HG03108 (cell line): ENCODE results near the gene SYNPO.

Experiments used
- ATAC-seq: cut with Tn5 transposase; IDR thresholded peaks from one replicate; pipeline ENCODE4 v1.9.1; 2021; ENCODE audit warnings: moderate library complexity; ENCODE audit not compliant: unreplicated experiment

Gene SYNPO

DNA sequence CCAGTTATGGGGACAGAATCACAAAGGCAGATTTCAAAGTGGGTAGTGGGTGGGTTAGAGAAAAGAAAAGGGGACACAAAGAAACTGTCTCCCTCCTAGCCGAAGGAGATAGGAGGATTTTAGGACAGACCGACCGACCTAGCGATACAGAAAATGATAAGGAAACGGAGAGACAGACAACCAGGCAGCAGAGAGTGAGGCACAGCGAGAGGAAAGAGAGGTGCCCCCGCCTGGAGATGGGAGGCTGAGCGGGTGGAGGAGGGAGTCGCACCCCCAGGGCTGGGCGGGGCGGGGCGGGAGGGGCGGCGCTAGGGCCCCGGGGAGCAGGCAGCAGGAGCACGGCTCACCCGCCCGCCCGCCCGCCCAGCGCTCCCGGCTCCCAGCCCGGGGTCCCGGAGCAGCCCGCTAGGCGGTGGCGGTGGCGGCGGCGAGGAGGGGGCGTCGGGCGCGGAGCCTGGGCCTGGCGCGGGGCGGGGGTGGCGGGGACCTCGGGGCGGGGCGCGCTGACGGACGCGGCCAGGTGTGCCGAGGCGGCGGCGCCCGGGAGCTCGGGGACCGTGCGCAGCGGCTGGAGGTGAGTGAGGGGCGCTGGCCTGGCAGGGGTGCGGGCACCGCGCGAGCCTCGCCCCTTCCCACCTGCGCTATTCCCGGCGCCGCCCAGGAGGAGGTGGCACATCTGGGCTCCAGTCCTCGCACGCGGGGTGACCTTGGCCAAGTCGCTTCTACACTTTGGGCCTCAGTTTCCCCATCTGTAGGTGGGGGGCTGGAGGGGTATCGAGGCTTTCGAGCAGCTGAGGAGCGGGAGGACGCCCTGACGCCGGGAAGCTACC lies 15.9 kb upstream of the SYNPO start:
- no peak for ATAC-seq

DNA sequence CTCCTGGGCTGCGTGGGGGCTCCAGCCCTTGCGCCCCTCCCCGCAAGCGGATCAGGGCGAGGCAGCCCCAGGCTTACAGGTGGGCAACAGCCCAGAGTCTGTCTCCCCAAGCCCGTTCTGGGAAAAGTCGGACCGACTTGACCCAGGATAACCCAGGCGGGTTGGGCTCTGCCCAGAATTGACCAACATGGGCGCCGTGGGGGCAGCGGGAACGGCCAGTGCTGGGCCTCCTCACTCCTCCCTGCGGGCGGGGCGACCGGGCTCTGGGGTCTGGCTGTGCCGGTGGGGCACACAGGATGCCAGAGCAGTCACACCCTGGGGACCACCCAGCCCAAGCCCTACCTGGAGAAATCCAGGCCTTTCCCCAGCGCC lies 15.3 kb upstream of the SYNPO start:
- no peak for ATAC-seq

DNA sequence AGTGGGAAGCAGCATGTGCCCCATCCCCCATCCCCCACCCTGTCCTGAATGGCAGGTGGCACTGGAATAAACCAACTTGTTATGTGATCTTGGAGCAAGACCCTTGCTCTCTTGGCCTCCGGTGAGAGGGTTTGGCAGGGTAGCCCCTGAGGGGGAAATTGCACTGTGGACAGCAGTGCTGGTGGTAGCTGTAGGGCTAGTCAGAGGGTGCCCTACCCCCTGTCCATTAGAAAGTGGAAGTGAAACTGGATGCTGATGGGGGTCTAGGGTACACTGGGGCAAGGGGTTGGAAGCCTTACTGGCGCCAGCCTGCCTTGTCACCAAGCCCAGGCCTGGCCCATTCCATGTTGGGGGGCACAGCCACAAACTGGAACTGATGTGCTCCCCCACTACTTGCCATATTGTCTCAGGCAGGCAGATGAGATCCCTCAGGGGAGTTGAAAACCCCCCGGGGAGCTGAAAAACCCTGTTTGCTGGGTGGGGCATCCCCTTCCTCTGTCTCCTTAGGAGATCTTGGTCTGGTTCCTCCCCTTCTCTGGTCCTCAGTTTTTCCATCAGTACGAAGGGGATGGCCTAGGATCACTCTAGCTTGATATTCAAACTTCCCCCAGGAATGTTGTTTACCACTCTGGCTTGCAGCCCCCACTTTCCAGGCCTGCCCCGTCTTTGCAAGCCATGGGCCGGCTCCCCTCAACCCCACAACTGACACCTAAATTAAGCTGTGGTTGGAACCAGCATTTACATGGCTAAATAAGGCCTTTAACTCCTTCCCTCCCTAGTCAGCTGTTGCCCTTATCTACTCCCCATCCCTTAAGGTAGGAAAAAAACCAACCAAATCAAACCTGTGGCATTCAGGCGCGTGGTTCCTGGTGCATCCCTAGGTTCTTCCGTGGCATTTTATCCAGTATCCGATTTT lies 14.4 kb upstream of the SYNPO start:
- ATAC-seq: peak; percentile 47

DNA sequence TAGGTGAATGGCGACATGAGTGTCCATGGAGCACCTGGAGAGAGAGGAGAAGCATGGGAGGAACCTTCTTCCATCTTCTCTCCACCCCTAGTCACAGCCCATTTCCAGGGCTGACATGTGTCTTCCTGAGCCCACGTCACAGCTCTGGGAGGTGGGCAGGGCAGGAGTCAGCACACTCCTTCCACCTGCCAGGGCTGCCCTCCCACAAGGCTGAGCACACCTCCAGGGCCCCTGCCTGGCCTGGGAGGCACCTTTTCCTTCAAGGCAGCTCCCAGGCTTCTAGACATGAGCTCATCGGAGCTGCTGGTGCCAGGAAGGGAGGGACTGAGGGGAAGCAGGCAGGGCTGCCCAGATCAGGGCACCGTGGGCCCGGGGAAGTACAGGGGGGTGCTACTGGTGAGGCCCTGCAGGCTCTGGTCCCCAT lies 13.6 kb upstream of the SYNPO start:
- no peak for ATAC-seq

DNA sequence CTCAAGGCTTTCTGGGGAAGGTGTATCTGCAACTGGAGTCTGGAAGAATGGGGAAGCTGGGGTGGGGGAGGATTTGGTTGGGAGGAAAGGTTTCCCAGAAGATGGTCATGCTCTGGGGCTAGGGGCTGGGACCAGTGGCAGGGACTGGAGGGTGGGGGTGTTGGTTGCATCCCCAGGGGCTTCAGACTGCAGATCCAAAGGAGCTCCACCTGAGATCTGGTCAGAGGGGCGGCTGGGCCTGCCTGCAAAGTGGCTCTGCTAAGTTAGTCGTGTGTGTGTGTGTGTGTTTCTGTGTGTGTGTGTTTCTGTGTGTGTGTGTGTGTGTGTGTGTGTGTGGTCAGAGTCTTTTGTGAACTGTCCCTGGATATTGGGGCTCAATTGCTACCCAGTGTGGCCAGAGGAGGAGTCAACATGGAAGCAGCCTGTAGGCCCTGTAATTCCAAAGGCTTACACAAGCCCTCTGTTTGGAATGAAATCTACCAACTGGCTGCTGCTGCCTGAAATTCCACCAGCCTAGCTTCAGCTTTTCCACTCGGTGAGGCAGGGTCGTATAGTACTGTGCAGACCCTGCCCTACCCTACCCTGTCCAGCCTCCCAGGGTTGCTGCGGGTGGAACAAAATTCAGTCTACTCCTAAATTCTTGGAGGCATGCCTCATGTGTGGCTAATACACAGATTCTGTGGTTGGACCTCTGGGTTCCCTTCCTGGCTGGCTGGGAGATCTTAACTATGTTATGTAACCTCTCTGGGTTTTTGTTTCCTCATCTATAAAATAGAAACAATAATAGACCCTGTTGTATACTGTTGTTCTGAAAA lies 12.5 kb upstream of the SYNPO start:
- no peak for ATAC-seq

DNA sequence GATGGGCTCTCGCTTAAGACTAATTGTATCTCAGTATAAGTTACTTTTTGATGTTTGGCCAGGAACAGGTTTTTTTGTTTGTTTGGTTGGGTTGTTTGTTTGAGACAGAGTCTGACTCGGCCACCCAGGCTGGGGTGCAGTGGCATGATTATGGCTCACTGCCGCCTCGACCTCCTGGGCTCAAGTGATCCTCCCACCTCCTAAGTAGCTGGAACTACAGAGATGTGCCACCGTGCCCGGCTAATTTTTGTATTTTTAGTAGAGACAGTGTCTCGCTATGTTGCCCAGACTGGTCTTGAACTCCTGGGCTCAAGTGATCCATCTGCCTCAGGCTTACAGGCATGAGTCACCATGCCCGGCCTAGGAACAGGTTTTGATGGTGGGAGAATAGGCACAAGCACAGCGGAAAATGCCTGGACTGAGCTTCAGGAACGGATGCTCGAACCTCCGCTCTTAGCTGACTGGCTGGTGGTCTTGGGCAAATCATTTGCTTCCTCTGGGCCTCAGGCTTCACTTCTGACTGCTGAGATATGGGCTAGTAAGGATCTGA lies 11.4 kb upstream of the SYNPO start:
- no peak for ATAC-seq

DNA sequence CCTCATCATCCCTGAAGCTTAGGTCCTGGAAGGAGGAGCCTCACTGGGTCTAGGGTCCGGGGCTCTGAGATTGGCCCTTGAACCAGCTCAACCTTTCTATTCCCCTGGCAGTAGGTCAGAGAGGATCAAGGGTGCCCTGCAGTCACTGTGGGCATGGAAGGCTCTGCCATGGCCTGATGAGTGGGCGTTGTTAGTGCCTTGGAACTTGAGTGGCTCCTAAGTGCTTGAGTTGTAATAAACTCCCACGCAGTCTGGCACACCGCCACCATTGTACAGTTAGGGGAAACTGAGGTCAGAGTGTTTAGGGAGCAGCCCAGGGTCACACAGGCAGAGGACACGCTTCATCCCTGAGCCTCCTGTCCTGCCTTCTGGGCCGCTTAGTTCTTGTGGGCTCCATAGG lies 10.4 kb upstream of the SYNPO start:
- no peak for ATAC-seq

DNA sequence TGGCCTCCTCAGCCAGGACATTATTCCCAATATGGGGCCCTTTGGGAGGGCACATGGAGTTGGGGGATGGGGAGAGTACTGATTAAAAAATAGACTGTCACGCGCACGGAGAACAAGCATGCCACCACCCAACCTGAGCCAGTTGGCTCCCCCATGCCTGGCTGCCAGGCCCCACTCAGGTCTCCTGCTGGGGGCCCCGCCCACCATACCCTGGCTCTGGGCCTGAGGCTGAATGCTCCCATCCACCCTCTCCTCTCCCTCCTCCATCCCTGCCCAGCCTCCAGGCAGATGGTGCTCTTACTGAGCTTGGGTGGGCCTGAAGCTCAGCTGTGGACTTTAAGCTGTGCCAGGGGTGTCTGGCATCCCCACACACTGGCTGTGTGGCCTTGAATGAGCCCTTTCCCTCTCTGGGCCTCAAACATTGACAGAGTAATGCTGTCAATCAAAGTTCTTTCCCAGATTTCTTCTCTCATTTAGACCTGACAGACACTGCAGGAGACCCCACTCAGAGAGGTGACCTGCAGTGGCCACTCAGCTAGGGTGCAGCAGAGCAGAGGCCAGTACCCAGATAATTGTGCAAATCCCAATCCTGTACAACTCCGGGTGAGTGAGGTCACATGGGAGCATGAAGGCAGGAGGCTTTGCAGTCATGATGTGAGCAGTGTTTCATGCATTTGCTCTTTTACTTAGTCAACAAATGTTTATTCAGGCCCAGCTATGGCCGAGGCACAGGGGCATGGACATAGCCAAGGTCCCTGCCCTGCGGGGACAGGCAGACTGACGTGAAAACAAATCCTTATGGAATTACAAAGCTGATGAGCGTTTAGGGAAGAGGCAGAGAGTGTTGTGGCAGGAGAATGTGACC lies 9.8 kb upstream of the SYNPO start:
- ATAC-seq: no peak

DNA sequence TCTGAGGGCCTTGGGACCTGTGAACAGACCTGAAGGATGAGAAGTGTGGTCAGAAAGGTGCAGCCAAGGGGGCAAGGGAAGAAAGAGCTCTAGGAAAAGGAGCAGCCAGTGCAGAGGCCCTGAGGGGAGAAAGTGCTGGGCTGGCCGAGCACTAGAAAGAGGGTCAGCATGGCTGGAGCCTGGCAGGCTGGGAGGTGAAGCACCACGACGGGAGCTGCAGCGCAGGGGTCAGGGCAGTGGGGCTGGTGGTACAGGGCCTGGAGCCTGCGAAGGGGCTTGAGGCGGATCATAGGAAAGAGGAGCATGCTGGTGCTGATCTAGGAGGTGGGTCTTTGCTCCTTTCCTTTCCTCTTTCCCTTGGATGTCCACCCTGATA lies 9.1 kb upstream of the SYNPO start:
- ATAC-seq: no peak

DNA sequence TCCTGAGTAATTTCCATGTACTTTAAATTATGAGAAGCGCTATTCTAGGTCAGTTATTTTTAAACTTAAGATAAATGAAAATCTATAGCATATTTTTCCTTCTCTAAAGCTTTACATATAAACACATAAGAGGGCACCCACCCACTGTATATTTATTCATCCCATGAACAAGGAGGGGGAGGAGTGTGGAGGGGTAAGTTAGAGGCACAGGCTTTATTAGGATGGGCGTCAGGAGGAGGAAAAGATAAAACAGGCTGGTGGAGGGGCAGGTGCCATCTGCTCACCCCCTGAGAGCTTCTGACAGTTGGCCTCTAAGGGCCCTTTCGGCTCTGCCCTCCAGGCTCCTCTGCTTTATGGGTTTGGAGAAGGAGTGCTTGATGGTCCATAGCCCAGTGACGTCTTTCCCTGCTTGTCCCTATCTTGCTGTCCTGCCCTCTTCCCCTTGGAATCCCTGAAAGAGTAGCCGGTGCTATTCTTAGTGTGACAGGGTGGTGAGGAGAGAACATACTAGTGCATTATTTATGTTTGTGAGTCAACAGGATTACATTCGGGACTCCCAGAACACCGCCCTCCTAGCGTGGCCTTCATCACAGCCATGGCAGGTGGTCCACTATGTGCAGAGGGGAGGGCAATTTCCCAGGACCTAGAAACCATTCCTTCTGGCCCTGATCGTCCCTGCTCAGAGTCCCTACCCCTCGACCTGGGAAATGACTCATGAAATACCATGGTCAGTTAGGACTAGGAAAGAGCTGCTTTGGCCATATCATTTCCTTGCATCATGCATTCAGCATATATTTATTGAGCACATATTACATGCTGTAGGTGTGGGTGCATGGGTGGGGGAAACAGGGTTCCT lies 7.9 kb upstream of the SYNPO start:
- ATAC-seq: no peak

DNA sequence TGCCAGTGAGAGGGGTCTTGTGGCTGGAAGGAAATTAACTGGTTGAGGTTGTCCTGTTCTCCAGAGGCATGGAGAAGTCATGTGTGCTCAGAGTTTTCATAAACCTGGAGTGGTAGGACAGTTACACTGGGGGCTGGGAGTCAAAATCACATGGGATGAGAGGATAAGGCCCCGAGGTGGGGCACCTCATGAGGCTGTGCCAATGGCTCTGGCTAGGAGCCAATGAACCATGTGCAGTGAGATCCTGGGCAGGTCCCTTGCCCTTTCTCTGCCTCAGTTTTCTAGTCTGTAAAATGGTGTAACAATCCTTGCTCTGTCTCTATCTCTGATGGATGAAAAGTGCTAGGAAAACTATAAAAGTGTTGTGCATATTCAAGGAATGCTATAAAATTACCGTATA lies 7.0 kb upstream of the SYNPO start:
- ATAC-seq: no peak

DNA sequence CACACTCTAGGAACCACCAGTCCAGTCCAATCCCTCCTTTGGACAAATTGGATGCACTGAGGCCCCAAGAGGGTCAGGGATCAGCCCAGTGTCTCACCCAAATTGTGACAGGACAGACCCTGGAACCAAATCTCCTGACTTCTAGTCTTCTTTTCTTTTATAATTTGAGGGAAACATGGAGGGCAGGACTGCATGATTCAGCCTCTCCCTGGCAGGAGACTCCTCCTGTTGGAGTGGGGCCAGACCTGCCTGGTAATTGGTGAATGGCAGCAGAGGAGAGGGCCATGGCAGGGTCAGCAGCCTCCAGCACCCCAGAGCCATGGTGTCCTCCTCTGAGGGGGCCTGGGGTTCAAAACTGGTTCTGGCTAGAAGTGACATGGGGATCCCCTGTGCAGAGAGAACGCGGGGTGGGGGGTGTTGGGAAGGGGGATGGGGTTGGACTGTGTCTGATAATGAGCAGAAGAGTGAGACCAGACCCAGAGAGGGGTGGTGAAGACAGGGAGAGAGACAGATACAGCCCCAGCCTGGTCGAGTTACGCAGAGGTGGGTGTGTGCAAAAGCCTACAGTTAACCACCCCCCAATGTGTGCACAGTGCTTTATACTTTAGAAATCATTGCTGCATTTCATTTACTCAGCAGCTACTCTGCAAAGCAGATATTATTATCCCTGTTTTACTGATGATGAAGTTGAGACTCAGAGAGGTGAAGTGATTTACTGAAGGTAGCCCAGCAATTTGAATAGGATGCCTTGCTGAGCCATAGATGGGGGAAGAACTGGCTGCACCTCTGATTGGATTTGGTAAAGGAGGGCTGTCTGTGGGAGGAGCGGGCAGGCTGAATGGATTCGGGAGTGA lies 3.8 kb upstream of the SYNPO start:
- ATAC-seq: no peak

DNA sequence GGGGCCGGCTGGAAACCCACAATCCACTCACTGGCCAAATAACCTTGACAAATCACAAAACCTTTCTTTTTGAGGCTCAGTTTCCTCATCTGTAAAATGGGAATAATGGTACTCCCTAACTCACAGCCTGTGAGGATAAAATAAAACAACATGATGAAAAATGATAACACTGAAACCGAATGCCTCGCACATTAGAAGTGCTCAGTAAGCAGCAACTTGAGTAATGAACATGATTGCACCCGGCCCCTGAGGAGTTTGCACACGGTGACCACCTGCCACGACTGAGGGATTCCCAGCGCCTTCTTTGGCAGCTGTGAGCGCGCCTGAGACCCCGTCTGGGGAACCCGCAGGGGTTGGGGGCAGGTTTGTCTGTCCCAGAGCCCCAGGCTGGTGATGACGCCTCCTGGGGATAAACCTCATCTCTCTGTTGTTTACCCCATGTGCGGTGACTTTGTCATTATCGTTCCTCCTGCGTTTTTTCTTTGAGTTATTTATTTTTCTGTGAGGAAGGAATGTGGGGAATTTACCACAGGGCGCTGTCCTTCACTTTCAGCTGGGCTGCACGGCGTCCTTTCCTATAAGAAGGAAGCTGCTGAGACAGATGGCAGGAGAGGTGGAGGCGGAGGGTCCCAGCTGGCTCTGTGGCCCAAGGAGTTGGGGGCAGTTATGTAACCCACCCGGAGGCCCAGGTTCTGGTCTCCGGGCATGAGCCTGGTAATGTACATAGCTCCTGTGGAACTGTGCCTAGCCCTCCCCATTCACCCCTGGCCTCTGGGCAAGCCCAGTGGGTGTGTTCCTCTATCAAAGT lies 3.0 kb upstream of the SYNPO start:
- no peak for ATAC-seq

DNA sequence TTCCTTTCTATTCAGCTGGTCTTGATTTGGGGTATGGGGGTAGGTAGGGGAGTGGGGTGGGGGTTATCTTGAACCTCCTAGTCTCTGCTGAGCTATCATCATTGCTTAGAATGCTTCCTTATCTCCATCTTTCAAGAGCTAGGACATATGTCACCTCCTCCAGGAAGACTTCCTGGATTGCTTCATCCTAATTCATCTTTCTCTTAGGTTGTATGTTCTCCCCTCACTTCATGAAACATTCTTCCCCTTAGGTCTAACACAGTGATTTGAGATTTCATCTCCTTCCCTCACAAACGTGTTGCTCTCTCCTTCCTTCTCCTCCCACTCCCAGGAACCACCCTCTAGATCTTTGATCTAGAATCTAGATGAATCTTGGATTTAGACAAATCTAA lies 2.4 kb upstream of the SYNPO start:
- no peak for ATAC-seq

DNA sequence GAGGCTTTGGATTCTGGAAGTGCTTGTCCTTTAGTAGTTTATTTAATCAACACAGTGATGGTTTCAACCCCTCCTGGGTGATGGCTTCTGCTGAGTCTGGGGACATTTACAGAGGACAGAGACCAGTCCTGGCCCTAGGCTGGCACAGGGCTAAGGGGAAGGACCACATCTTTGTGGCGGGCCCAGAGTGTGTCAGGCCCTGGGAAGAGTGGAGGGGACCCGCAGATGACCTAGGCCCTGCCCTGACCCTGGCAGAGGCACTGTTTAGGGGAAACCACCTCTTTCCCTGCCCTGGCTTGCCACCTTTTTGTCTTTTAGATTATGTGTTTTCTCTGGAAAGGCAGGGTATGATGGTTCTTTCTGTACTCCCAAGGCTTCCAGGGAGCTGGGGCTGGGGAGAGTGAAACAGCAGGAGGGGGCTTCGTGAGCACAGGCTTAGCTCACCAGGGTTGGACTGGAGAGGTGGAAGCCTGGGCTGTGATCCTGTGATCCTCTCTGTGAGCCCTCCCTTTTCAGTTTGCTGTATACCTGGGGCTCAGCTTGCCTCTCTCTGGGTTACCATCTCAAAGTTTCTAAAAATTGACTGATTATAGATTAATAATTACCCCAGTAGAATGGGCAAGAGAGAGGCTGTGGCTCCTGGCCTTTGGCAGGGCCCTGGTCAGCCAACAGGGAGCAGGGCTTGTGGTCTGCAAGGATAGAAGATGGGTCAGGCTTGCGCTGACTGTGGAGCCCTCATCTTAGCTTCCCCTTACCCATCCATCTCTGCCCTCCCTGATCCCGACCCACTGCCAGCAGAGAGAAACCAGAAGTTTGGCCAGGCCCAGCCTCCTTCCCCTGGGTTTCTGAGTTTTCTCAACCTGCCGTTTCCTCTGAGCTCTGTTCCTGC lies 1.7 kb upstream of the SYNPO start:
- no peak for ATAC-seq

DNA sequence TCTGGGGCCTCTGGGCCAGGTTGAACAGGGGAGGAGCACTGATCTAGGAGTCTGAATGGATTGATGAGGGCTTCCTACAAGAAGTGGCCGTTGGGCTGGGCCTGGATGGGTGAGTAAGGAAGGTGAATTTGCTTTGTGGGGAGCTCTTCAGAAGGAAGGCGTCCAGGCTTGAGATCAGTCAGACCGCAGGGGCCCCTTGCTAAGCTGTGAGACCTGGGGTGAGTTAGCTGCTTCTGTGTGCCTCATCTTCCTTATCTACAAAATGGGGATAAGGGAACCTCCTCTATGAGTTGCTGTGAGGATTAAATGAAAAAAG lies 1.1 kb upstream of the SYNPO start:
- ATAC-seq: no peak

DNA sequence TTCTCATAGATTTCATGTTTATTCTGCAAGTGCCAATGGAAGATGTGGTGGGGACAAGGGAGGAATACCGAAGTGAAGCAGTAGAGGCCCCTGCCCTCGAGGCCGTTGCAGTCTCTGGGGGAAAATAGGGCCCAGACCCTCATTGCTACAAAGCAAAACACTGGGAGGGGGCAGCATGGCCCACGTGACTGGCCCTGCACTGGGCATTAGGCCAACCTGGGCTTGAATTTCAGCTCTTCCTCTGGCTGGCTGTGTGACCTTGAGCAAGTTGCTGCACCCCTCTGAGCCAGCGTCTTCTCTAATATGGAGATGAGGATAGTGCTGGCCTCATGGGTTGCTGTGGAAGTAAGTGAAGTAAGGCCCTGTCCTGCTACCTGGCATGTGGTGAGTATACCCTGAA lies 709 bp upstream of the SYNPO start:
- no peak for ATAC-seq
